Stimulated activated naive CD4-positive, alpha-beta T cell treated with Interleukin-2 at 50 U/mL for 16 hours (primary cell): ENCODE results near the gene EIF3K.

Source experiments
- DNase-seq: peaks from one replicate; lab custom pipeline; 2025; lab: John Stamatoyannopoulos, UW

The EIF3K gene

DNA sequence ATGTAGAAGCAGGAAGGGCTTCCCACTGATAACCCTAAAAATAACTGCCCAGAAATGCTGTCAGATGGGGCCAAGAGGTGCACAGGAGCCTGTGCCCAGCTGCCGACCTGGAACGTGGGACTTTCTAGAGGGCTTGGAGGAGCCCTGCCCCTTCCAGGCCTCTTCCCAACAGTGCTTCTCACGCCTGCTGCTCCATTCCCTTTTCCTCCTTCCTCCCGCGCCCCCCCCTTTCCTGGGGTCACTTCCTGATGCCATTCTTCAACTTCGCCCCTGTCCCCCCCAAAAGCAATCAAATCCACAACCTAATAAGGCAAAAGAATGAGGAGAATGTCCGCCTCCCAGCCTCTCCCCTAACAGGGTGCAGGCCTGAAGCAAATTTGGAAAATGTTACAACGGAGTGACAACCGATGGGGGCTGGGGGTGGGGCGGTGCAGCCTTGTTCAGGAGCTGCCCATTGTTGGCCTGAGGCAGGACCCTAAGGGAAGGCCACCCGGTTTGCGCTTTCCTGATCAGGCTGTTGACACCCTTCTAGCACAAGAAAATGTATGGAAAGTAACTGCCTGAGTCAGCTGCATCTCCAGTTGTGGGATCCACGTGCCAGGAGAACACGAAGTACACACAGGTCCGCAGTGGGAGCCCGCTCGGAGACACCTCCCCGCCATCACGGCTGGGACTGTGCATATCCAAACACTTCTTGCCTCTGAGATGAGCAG lies 47.1 kb downstream of the EIF3K start:
- DNase-seq: no peak

DNA sequence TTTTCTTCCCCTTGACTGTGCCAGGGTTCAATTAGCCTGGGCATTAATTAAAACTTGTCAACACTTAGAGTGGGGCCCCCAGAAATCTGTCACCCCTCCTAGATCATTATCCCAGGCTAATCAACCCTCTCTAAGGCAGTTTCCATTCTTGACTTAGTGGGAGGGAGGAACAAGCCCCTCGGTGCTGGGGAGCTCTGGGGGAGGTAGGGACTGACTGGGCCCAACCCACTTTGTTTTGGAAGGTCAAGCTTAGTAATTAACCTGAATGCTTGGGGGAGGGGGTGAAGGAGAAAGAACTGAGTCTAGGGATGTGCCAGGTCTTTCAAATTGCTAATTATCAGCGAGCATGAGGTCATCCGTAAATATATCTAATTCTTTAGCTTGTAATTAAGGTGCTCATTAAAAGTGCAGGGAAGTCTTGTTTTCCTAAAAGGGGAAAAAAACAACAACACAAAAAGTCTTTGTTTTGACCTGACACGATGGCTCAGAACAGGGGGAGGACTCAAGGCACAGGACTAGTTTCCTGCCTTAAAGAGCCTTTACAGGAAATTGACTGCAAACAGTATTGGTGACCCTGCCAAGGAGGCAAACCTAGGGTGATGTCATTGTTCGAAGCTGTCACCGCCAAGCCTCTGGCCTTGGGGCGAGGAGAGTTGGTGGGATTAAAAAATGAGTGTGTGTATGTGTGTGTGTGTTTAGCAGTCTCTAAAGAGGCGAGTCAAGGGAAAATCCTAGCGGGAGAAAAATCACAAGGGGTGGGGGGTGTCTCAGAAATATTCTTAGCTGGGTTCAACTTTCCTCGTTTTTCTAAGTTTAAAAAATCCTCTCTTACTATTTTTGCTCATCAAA lies 47.9 kb downstream of the EIF3K start:
- no peak for DNase-seq

DNA sequence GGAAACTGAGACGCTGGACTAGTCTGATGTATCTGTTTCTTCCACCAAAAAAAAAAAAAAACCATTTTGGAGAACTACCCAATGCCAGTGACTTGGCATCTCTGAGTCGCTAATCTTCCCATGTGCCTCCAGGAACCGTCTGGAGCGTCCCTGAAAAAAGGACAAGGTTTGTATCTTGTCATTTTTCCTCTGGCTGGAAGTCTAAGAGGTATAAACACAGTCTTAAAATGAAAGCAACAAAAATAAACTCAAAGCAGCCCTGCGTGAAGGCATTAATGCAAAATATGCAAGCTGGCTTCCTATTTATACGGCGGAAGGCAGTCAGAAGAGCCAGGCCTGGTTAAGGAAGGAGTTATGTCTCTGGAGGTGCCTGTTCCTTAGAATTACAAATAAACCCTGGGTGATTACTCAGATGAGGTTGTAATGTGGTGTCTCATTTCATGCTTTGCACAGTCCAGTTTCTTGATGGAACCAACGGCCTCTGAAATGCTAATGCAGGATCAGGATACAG lies 48.7 kb downstream of the EIF3K start:
- no peak for DNase-seq

DNA sequence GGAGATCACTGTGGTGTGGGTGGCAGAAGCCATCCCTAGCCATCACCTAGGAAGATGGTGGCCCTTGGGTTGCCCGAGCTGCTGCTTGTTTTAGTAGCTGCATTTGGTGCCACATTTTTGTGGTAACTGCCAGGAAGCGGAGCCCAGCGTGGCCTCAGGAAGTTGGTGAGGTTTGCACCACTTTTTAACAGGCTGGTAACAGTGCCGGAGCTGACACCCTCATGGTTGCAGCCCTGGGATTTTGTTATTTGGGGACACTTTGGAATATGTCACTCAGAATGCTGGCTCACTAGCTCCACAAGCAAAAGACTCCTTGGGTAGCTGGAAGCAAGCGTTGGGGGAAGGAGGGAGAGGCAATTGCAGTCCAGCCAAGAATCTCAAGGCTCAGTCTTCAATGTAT lies 50.6 kb downstream of the EIF3K start:
- DNase-seq: peak; percentile 8

DNA sequence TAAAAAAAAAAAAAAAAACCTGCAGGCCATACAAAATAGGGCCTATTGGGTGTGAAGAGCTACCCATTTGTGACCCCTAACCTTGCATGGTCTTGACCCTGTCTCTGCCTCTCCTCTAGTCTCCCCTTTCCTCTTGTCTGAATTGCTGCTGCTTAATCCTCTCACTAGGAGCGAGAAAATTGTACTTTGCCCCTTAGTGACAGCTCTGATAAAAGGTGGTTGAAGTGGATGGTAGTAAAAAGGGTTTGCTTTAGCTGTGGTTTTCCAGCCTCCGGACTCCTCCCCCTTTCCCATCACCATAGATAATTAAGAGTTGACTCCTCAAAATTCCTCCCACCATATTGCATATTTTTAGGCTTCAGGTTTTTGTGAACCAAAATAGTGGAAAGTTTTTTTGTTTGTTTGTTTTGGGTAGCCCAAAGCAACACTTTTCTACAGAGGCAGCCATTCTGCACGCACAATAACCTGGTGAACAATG lies 52.0 kb downstream of the EIF3K start:
- no peak for DNase-seq

DNA sequence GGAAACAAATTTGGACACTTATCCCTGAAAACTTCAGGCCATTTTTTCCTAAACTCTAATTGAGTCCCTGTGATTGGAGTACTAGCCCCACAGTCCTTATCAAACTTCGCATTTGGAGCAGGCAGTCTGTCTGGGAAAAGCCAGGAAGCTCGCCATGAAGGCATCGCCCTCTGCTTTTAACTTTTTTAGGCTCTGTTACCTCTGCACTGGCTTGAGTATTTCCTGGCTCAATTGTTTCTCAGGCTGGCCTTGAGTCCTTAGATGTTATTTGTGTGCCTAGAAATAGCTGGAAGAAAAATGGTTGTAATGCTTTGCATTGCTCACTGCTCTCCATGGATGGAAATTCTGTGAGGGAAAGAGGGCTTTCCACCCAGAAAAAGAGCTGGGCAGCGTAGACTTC lies 52.7 kb downstream of the EIF3K start:
- no peak for DNase-seq

DNA sequence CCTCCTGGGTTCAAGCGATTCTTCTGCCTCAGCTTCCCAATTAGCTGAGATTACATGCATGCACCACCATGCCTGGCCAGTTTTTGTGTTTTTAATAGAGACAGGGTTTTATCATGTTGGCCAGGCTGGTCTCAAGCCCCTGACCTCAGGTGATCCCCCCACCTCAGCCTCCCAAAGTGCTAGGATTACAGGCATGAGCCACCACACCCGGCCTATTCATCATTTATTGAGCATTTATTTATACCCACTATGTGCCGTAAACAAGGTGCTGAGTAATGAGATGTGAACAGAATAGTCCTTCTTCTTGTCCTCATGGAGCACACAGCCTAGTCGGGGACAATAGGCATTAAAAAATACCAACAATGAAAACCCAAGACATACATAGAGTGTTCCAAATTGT lies 54.0 kb downstream of the EIF3K start:
- no peak for DNase-seq

DNA sequence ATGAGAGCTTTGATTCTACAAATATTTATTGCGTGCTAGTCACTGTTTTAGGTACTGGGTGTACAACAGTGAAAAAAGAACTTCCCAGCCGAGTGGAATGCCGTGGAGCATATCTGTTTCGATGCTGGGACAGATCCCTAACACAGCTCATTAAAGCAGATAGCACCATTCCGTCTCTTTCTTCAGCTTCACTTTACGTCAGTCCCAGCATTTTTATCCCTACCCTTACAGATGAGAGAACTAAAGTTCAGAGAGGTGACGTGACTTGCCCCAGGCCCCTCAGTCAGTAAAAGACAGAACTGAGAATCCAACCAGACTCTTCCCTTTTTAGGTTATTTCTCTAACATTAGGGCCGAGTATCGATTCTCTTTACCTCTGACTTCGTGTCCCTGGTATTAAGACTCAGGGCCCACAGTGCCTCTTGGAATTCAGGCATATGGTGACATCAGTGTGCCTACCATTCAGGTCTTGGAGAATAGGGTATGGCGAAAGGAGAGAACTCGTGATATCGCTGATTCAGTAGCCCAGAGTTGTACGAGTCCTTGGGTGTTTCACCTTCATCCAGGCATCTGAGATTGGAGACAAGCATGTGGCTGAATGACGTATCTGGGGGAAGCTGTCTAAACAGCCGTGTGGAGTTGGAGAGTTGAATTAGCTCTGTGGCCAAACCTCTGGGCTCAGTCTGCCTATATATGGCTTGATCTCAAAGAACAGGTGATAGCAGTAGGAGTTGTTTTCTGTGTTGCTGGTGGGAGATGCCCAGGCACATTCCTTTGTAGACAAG lies 55.6 kb downstream of the EIF3K start:
- DNase-seq: no peak

DNA sequence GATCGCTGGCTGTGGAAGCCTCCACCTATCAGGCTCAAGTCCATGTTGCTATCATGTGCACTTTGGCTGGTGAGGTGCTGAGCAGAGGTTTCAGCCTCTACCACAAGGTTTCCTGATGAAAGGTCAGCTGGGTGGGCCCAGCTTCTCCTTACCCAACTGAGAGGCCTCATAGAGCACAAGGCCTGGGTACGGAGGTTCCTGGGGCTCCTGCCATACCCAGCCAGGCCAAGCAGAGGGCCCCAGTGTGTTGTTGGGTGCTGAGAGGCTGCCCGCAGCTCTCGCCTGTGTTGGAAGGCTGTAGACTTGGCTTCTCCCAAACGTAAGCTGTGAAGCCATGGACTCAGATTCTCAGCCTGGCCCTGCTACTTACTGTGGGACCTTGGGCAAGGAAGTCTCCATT lies 56.6 kb downstream of the EIF3K start:
- DNase-seq: no peak

DNA sequence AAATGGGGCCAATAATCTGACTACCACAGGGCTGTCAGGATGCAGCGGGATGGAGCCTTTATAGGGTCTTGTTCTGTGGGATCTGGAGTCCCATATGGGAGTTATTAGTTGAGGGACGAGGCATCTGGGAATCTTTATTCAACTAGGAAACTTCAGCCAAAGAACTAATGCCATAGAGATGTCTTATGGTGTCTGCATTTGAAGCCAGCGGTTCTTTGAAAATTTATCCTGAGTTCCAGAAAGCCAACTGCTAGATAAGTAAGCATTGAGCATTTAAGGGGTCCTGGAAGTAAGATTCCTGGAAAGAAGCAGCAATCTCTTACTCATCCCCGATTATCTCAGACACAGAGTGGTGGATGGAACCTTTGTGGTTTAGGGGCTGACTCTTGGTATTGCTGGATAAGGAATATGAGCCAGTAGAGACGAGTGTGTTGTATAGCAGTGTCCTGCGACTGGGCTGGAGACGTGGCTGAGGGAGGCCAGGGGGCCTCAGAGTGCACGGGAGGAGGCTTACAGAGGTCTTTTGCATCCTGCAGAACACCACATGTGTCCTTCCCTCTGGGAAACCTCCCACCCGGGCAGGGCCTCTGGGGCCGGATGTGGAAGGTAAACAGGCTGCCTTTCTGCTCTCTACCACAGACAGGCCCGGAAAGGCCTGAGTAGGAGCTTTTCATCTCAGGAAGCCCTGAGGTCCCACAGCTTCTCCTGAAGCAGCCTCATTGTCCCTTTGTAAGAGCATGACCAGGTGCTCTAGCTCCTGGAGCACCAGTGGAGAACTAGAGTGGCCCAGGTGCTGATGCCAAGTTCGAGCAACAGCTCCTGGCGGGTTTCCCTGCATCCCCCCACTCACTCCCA lies 57.3 kb downstream of the EIF3K start:
- DNase-seq: no peak

DNA sequence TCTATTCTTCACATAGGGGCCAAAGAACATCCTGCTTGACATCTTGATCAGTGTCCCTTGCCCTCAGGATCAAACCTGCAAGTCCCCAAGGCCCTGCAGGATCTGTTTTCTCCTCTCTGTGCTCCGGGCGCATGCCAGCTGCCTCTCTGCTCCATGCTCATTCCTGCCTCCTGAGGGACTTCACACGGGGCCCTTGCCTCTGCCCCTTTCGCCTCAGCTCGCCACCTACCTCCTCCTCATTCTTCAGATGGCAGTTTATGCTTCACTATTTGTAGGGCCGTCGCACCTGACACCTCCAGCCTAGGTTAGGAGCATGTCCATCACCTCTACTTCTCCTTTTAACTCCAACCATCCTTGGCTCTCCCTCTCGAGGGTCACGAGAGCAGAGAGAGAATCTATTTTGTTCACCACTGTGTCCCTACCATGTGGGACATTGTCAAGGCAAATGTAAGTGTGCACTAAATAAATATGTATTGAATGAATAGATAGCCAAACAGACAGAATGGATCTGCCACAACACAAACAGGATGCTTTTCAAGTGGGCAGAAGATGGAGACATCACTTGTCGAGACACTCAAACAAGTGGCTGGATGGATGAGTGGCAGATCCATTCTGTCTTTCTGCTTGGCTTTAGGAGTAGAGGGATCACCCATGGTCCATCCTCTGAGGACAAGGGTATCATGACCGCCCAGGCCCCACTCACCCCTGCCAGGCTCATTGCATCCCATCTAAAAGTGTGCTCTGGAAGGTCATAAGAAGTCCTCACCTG lies 58.1 kb downstream of the EIF3K start:
- no peak for DNase-seq

DNA sequence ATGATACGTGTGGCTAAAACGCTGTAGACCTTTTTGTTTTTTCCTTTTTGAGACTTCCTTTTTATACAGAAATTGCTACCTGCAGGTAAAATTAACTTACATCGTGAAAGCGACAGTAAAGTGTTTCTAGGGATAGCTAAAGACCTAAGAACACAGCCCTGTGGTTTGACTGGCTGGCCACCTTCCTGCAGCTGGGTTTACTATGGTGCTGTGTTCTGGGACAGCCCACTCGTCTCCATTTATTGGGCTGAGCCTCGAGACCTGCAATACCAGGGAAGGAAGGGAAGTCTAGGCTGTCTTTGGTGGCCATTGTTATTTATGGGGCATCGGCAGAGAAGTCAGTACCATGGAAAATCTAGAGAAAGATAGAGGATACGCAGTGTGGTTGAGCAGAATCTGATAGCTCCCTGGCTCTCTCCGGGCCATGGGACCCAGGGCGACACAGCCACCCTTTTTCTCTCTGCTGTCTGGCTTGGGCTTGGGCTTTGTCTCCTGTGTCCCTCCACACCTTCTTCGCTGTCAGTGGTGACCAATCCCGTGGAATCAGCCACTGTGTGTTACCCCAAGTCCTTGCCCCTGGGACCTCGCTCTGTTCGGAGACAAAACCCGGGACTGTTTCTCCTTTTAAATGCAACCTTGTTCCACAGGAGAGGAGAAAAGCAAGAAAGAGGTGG lies 59.4 kb downstream of the EIF3K start:
- no peak for DNase-seq

DNA sequence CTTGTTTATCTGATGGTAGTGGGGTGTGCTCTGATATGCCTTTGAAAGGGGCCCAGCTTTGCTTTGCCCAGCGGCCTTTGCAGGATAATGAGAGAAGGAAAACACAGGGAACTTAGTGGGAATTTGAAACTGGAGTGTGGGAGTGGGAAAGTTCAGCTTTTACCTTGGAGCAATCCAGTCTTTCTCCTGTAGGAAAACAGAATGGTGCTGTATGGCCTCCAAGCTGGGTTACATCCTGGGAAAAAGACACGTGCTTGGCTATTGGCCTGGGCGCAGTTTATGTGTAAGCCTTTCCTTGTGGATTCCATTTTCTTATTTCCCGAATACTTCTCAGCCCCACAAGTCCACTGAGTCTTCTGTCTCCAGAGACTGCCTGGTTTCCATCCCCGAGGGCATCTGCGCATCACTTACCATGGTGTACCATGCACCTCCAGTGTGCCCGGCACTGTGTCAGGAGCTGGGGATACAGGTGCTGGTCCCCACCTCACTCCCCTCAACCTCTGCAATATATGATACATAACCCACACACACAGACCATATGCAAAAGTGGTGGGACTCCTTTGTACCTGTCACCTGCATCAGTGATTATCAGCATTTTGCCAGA lies 60.0 kb downstream of the EIF3K start:
- no peak for DNase-seq

DNA sequence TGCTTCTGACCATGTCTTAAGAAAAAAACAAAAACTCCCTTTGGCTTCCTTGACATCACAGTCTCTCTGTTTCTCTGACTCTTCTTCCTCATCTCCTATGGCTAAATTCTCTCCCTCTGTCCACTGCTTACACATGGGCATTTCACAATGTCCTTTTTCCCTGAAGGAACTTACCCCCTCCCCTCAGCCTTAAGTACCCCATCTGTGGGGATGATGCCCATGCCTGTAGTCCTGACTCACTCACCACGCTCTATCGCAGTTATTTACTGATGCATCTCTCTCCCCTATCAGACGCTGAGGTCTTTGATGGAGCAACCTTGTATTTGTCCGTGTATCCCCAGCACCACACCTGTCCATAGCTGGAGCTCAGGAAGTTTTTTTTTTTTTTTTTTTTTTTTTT lies 60.9 kb downstream of the EIF3K start:
- DNase-seq: no peak

DNA sequence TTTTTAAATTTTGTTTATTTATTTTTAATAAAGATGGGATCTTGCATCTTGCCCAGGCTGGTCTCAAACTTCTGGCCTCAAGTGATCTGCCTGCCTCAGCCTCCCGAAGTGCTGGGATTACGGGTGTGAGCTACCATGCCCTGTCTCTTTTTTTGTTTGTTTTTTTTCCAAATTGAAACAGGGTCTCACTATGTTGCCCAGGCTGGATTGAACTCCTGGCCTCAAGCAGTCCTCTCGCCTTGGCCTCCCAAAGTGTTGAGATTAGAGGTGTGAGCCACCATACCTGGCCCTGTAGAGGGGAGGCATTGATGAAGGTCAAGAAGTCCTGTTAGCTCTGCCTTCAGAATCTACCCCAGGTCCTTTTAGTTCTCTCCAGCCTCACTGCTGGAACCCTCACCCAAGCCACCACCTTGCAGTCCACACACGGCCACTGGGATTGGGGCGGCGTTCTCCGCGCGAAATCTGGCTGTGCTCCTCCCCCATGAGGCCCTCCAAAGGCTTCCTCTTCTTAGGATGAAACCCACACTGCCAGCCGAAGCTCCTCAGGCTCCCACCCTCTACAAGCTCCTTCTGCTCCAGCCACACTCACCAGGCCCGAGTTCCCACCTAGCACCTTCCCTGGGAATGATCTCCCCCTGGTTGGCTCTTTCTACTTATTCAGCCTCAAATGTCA lies 63.3 kb downstream of the EIF3K start:
- DNase-seq: no peak

DNA sequence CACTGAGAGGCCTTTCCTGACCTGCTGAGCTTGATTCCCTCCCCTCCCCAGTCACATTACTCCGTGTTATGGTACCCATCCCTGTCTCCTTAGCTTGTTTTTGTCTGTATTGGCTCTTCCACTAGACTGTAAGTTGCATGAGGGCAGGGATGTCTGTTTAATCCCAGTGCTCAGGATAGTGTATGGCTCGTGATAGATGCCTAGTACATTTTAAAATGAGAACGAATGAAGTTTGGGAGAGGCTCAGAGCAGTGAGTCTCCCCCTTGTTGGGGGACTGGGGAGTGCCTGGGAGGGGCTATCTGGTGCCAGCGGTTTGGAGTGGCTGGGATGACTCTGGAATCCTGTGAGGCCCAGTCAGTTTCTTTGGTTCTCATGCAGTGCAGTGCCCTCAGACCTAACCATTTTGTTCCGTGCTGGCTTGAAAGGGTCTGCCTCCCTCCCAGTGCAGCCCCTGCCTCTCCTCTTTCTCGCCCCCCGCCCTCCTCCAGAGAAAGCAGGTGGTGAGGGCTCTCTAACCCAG lies 63.9 kb downstream of the EIF3K start:
- DNase-seq: no peak

DNA sequence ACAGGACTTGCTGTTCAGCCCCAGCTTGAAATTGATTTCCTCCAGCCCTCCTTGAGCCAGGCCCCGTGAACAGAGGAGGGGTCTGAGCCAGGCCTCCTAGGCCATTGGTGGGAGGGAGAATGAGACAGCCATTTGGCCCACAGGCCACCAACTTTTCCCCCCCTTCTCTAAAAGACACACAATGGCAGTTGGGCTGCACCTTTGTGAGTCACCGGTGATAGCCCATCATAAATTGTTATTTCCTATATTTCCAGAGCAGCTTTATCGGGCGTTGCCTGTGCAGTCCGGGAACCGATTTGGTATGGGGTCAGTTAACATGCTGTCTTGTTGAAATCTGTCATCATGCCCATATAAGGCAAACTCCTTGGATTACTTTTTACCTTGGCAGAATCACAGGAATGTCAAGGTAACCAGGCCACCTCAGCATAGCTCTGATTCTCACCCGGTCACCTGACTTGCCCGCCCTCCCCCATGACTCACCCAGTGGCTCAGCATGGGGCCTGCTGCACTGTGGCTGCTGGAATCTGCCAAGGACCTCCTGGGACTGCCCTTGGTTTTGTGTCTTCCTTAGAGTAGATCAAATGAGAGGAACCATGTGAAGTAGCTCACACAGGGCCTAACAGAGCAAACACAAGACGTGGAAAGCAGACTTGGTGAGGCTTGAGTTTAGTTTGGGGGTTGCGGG lies 64.5 kb downstream of the EIF3K start:
- peak; percentile 65 for DNase-seq
